B cell (primary cell): ENCODE measurements around the gene TFCP2.

Experiments
- EZH2 ChIP-seq: IDR thresholded peaks from 2 replicates; pipeline ENCODE4 v1.6.1; 2012; ENCODE audit warnings: borderline replicate concordance, low read depth, mild to moderate bottlenecking, moderate library complexity, low read length; ENCODE audit not compliant: insufficient read depth, poor library complexity, severe bottlenecking
- TF ChIP-seq, protein P1 (sequence below): fragments of 200-600 bp; IDR thresholded peaks from one replicate; pipeline ENCODE4 v1.8.0; 2022; ENCODE audit warnings: antibody characterized with exemption, mild to moderate bottlenecking

DNA sequence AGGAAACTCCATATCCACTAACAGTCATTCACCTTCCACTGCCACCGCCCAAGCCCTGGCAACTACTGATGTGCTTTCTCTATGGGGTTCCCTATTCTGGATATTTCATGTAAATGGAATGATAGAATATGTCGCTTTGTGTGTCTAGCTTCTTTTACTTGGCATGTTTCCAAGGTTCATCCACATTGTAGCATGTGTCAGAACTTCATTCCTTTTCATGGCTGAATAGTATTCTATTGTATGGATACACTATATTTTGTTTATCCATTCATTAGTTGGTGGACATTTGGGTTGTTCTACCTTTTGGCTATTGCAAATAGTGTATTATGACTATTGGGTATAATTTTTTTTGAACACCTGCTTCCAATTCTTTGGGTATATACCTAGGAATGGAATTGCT, 36.3 kb upstream of the TFCP2 start:
- TF ChIP-seq, protein P1, sequence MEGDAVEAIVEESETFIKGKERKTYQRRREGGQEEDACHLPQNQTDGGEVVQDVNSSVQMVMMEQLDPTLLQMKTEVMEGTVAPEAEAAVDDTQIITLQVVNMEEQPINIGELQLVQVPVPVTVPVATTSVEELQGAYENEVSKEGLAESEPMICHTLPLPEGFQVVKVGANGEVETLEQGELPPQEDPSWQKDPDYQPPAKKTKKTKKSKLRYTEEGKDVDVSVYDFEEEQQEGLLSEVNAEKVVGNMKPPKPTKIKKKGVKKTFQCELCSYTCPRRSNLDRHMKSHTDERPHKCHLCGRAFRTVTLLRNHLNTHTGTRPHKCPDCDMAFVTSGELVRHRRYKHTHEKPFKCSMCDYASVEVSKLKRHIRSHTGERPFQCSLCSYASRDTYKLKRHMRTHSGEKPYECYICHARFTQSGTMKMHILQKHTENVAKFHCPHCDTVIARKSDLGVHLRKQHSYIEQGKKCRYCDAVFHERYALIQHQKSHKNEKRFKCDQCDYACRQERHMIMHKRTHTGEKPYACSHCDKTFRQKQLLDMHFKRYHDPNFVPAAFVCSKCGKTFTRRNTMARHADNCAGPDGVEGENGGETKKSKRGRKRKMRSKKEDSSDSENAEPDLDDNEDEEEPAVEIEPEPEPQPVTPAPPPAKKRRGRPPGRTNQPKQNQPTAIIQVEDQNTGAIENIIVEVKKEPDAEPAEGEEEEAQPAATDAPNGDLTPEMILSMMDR: no peak
- TF ChIP-seq EZH2: no peak
